GM13976 (cell line): ENCODE results near the gene NNMT.

Experiments
- DNase-seq: peaks from one replicate; pipeline ENCODE4 v3.0.0; 2012; ENCODE audit warnings: low spot score
- in situ Hi-C: fragments of 300-500 bp; cut with MboI; formaldehyde crosslinking; loops from one replicate; pipeline ENCODE4 v1.12.0; 2022; ENCODE audit warnings: low sequenced_read_pairs, mixed read lengths, inconsistent platforms; ENCODE audit not compliant: unreplicated experiment
- TF ChIP-seq, protein P1 (sequence below): IDR thresholded peaks from 2 replicates; pipeline ENCODE4 v1.5.1; 2012; ENCODE audit warnings: borderline replicate concordance, mild to moderate bottlenecking; ENCODE audit not compliant: insufficient read depth; ENCODE audit errors: extremely low read depth, missing control alignments, control extremely low read depth

NNMT gene

GRCh38 chr11:114304065-114304464 is 7.9 kb downstream of the NNMT start:
- in situ Hi-C loops: no loop called here
- no peak for DNase-seq
- TF ChIP-seq, protein P1, sequence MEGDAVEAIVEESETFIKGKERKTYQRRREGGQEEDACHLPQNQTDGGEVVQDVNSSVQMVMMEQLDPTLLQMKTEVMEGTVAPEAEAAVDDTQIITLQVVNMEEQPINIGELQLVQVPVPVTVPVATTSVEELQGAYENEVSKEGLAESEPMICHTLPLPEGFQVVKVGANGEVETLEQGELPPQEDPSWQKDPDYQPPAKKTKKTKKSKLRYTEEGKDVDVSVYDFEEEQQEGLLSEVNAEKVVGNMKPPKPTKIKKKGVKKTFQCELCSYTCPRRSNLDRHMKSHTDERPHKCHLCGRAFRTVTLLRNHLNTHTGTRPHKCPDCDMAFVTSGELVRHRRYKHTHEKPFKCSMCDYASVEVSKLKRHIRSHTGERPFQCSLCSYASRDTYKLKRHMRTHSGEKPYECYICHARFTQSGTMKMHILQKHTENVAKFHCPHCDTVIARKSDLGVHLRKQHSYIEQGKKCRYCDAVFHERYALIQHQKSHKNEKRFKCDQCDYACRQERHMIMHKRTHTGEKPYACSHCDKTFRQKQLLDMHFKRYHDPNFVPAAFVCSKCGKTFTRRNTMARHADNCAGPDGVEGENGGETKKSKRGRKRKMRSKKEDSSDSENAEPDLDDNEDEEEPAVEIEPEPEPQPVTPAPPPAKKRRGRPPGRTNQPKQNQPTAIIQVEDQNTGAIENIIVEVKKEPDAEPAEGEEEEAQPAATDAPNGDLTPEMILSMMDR: no peak

DNA sequence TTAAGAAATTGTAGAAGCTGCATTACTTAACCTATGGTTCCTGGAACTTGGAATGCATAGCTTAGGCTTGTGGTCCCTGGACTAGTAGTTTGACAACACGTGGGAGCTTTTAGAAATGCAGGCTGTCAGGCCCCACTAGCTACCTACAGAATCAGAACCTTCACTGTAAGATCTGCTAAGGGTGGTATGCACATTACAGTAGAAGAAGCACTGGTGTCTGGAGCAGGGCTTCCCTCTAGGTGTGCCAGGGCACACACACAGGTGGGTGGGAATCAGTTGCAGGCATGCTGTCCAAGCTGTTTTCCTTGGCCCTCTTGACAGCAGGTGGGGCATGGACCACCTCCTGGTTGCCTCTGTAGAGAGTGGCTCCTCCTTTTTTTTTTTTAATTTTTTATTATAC is 8.8 kb downstream of the NNMT start:
- no peak for DNase-seq
- TF ChIP-seq, protein P1: no peak
- in situ Hi-C loops: no loop called here

- DNase-seq: no peak
- in situ Hi-C loops: no loop called here
- TF ChIP-seq, protein P1: no peak
Observed at GRCh38 chr11:114307524-114308203, 11.5 kb downstream of the NNMT start.

- in situ Hi-C loops: no loop called here
- no peak for DNase-seq
- TF ChIP-seq, protein P1: no peak
Observed at GRCh38 chr11:114308689-114309089, 12.5 kb downstream of the NNMT start.

- no peak for DNase-seq
- in situ Hi-C loops: no loop called here
- TF ChIP-seq, protein P1: no peak
Observed at GRCh38 chr11:114309517-114309916, 13.3 kb downstream of the NNMT start.

GRCh38 chr11:114310095-114310494 is 13.9 kb downstream of the NNMT start:
- DNase-seq: no peak
- TF ChIP-seq, protein P1: no peak
- in situ Hi-C loops: no loop called here

DNA sequence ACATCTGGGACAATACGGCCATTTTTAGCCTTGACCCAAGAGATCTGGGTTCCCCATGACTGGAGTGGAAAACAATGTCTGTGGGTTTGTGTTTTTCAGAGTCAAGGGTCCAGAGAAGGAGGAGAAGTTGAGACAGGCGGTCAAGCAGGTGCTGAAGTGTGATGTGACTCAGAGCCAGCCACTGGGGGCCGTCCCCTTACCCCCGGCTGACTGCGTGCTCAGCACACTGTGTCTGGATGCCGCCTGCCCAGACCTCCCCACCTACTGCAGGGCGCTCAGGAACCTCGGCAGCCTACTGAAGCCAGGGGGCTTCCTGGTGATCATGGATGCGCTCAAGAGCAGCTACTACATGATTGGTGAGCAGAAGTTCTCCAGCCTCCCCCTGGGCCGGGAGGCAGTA is 15.7 kb downstream of the NNMT start:
- in situ Hi-C loops: no loop called here
- TF ChIP-seq, protein P1: no peak
- no peak for DNase-seq
